ENCODE results near the gene KRT73.

DNA sequence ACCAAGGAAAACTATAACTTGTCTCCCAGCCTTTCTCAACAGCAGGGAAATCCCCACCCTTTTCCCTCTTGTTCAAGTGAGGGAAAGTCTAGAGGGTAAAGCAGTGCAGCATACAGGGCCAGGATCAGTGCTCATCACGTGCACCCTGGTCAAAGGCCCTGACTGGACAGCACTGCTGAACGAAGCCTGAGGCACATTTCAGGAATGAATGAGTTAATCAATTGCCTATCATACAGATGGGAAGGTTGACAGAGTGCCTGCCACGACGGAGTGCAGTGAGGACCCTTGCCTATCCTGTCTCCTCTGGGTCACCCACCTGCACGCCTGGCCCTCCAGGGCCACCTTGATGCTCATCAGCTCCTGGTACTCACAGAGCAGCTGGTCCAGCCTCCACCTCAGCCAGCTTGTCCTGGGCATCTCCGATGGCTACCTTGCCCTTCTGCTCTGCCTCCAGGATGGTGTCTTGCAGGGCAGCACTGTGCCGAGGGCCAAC lies 11.7 kb upstream of the KRT73 start:
- TF ChIP-seq, protein P1, sequence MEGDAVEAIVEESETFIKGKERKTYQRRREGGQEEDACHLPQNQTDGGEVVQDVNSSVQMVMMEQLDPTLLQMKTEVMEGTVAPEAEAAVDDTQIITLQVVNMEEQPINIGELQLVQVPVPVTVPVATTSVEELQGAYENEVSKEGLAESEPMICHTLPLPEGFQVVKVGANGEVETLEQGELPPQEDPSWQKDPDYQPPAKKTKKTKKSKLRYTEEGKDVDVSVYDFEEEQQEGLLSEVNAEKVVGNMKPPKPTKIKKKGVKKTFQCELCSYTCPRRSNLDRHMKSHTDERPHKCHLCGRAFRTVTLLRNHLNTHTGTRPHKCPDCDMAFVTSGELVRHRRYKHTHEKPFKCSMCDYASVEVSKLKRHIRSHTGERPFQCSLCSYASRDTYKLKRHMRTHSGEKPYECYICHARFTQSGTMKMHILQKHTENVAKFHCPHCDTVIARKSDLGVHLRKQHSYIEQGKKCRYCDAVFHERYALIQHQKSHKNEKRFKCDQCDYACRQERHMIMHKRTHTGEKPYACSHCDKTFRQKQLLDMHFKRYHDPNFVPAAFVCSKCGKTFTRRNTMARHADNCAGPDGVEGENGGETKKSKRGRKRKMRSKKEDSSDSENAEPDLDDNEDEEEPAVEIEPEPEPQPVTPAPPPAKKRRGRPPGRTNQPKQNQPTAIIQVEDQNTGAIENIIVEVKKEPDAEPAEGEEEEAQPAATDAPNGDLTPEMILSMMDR (IDR thresholded peaks at IDR 0.05), result no peak
- TF ChIP-seq POLR2A (IDR thresholded peaks at IDR 0.05) (no peak), EP300 (IDR thresholded peaks at IDR 0.05) (no peak)
